ENCODE data around the gene MMP17.

MMP17 gene

DNA sequence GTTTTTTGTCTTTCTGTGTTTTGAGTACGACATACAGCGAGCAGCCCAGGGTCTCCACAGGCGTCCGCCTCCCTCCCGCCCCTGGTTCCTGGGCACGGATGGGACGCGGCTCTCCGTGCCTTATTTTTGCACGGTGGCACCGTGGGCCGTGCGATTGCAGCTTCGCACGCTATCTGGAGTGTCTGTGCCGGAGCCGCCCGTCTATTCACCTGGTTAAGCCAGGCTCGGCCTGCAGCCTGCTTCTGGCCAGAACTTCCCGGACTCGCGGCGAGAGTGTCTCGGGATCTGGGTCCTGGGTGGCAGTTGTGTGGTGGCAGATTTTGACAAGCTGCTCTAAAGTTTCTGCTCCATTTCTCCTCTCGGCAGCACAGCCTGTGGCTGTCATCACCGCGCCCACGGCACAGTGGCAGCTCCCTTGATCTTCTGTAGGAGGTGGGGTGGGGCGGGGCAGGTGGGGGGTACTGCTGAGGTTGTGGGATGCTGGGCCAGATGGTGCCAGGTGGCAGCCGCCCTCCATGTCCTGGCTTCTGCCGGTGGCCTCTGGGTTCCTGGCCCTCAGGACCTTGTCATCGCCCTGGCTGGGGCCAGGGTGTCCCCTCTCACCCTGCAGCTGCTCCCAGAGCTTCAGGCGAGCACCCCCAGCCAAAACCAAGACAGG, 2.9 kb downstream of the MMP17 start:
- H3K9me3 ChIP-seq (ENCODE audit: control insufficient read depth in 2 of 2, low read length in 2 of 2): no peaks in the 10 kb centered on the region
- no peaks in the 10 kb centered on the region for H3K36me3 ChIP-seq (ENCODE audit: control insufficient read depth in 2 of 2, insufficient read depth in 2 of 2, low read length in 2 of 2)
- H3K4me3 ChIP-seq (ENCODE audit: low read length in 2 of 2): peak overlapping the region; percentile 53 to 71
- peaks cover 46% of the 10 kb centered on the region for H3K4me1 ChIP-seq (ENCODE audit: control insufficient read depth, insufficient read depth, low read length)
- peaks cover 35 to 77% of the 10 kb centered on the region in 2 donors for H3K27me3 ChIP-seq (ENCODE audit: control insufficient read depth in 1 of 2, insufficient read depth in 2 of 2, low read length in 2 of 2)
- H3K9ac ChIP-seq (ENCODE audit: low read length in 2 of 2): no peak overlapping the region
- H3K27ac ChIP-seq (ENCODE audit: low read length): no peak overlapping the region

DNA sequence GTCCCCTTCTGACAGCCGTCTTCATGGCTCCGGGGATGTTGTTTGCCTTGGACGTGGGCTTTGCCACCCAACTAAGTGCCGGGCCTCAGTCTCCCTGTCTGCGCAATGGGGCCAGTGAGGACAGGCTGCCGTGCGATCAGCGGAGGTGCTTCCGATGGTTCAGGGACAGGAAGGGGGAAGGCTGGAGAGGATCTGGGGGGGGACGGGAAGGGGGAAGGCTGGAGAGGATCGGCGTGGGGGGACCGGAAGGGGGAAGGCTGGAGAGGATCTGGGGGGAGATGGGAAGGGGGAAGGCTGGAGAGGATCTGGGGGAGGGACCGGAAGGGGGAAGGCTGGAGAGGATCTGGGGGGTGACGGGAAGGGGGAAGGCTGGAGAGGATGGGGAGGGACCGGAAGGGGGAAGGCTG, 3.4 kb downstream of the MMP17 start:
- H3K36me3 ChIP-seq (ENCODE audit: control insufficient read depth in 2 of 2, insufficient read depth in 2 of 2, low read length in 2 of 2): no peaks in the 10 kb centered on the region
- peak overlapping the region in 1 of 2 donors; percentile 71 for H3K4me3 ChIP-seq (ENCODE audit: low read length in 2 of 2)
- H3K9me3 ChIP-seq (ENCODE audit: control insufficient read depth in 2 of 2, low read length in 2 of 2): no peaks in the 10 kb centered on the region
- H3K9ac ChIP-seq (ENCODE audit: low read length in 2 of 2): no peak overlapping the region
- H3K4me1 ChIP-seq (ENCODE audit: control insufficient read depth, insufficient read depth, low read length): peaks cover 46% of the 10 kb centered on the region
- peaks cover 31 to 71% of the 10 kb centered on the region in 2 donors for H3K27me3 ChIP-seq (ENCODE audit: control insufficient read depth in 1 of 2, insufficient read depth in 2 of 2, low read length in 2 of 2)
- H3K27ac ChIP-seq (ENCODE audit: low read length): no peak overlapping the region

DNA sequence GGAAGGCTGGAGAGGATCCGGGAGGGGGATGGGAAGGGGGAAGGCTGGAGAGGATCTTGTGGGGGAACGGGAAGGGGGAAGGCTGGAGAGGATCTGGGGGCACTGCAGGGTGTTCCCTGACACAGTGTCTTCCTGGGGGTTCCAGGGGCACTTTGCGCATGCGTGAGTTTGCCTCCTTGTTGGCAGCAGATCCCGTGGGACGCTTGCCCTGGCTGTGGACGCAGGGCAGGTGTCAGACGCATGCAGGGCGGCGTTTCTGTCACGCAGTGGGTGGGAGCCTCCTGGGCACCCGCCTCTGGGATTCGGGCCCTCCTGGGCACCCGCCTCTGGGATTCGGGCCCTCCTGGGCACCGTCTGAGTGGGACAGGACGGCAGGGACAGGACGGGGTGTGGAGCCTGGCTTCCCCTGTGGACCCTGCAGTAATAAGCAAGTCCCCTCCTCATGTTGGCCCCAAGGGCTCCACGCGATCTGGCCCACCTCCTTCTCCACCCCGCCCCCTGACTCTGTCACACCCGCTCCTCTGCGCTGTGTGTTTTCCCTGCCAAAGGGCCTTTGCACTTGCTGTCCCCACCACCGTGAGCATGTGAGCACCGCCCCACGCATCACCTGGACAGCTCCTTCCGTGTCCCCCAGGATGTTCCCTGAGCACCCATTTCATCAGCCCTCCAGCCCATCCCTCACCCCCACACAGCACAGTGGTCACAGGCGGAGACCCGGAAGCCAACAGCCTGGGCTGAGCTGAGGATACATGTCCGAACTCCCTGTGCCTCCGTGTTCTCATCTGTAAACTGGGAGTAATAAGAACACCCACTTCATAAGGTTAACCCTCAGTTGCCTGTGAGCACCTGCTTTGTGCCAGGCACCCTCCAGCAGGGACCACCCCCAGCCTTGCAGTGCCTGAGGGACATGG, 4.4 kb downstream of the MMP17 start:
- peak overlapping the region; percentile 18 for H3K27ac ChIP-seq (ENCODE audit: low read length)
- H3K27me3 ChIP-seq (ENCODE audit: control insufficient read depth in 1 of 2, insufficient read depth in 2 of 2, low read length in 2 of 2): peaks cover 30 to 73% of the 10 kb centered on the region in 2 donors
- H3K9me3 ChIP-seq (ENCODE audit: control insufficient read depth in 2 of 2, low read length in 2 of 2): no peaks in the 10 kb centered on the region
- no peaks in the 10 kb centered on the region for H3K36me3 ChIP-seq (ENCODE audit: control insufficient read depth in 2 of 2, insufficient read depth in 2 of 2, low read length in 2 of 2)
- H3K4me1 ChIP-seq (ENCODE audit: control insufficient read depth, insufficient read depth, low read length): peaks cover 42% of the 10 kb centered on the region
- H3K9ac ChIP-seq (ENCODE audit: low read length in 2 of 2): peak overlapping the region in 1 of 2 donors; percentile 5
- peak overlapping the region in 1 of 2 donors; percentile 60 for H3K4me3 ChIP-seq (ENCODE audit: low read length in 2 of 2)

DNA sequence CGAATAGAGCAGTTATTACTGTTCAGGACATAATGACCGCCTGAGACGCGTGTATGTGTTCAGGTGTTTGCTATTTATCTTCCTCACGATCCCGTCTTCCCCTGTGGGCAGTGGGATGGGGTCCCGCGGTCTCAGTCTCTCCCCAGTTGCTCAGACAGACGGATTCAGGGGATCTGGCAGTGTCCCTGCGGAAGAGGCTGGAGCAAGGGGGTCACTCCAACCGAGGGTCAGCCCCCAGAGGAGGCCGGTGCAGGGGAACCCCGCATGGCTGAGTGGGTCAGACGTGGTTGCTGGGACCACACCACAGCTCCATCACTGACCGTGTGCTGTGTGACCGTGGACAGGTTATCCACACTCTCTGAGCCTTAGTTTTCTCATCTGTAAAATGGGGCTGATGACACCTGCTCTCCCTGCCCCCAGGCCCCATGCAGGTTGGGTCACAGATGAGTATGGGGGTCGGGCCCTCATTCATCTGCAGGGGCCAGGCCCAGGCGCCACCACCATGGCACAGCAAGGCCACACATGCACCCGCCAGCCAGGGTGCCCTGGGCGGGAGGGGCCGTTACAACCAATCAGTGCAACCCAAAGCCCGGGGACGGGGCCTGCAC, 5.2 kb downstream of the MMP17 start:
- no peak overlapping the region for H3K9ac ChIP-seq (ENCODE audit: low read length in 2 of 2)
- H3K27ac ChIP-seq (ENCODE audit: low read length): no peak overlapping the region
- H3K9me3 ChIP-seq (ENCODE audit: control insufficient read depth in 2 of 2, low read length in 2 of 2): no peaks in the 10 kb centered on the region
- H3K4me1 ChIP-seq (ENCODE audit: control insufficient read depth, insufficient read depth, low read length): peaks cover 39% of the 10 kb centered on the region
- no peaks in the 10 kb centered on the region for H3K36me3 ChIP-seq (ENCODE audit: control insufficient read depth in 2 of 2, insufficient read depth in 2 of 2, low read length in 2 of 2)
- no peak overlapping the region for H3K4me3 ChIP-seq (ENCODE audit: low read length in 2 of 2)
- peaks cover 30 to 71% of the 10 kb centered on the region in 2 donors for H3K27me3 ChIP-seq (ENCODE audit: control insufficient read depth in 1 of 2, insufficient read depth in 2 of 2, low read length in 2 of 2)

DNA sequence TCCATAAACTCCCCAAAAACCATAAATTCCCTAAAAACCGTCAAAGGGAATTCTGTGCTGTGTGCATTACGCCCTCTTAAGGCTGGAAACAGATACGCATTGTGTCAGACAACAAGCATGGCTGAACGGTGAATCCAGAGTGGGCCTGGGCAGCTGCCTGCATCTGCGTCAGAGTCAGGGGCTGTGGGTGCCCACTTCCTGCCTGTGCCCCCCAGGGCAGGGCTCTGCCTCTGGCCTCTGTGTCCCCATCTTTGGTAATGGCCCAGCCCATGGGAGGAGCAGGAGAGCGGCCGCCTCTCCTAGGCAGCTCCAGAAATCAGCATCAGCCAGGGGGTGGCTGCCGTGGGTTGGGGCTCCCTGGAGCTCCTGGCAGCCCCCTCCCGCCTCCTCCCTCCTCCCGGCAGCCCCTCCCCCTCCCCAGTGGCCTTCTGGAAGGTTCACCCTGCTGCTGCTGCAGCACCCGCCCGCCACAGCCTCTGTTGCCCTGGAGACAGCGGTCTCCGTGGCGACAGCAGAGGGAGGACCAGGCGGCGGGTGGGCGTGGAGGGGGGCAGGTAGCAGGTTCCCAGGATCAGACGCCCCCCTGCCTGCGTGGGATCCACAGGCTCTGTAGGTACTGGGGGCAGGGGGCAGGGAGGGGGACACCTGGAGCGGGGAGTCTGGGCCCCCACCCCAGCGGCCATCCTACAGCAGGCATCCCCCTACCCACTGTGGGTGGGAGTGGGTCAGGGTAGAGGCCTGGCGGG, 5.9 kb downstream of the MMP17 start:
- Histone ChIP-seq H3K36me3 (ENCODE audit: control insufficient read depth in 2 of 2, insufficient read depth in 2 of 2, low read length in 2 of 2) (no peaks in the 10 kb centered on the region), H3K9ac (ENCODE audit: low read length in 2 of 2) (no peak overlapping the region), H3K9me3 (ENCODE audit: control insufficient read depth in 2 of 2, low read length in 2 of 2) (no peaks in the 10 kb centered on the region), H3K27me3 (ENCODE audit: control insufficient read depth in 1 of 2, insufficient read depth in 2 of 2, low read length in 2 of 2) (peaks cover 28 to 65% of the 10 kb centered on the region in 2 donors), H3K4me1 (ENCODE audit: control insufficient read depth, insufficient read depth, low read length) (peaks cover 32% of the 10 kb centered on the region), H3K27ac (ENCODE audit: low read length) (no peak overlapping the region), H3K4me3 (ENCODE audit: low read length in 2 of 2) (no peak overlapping the region)

DNA sequence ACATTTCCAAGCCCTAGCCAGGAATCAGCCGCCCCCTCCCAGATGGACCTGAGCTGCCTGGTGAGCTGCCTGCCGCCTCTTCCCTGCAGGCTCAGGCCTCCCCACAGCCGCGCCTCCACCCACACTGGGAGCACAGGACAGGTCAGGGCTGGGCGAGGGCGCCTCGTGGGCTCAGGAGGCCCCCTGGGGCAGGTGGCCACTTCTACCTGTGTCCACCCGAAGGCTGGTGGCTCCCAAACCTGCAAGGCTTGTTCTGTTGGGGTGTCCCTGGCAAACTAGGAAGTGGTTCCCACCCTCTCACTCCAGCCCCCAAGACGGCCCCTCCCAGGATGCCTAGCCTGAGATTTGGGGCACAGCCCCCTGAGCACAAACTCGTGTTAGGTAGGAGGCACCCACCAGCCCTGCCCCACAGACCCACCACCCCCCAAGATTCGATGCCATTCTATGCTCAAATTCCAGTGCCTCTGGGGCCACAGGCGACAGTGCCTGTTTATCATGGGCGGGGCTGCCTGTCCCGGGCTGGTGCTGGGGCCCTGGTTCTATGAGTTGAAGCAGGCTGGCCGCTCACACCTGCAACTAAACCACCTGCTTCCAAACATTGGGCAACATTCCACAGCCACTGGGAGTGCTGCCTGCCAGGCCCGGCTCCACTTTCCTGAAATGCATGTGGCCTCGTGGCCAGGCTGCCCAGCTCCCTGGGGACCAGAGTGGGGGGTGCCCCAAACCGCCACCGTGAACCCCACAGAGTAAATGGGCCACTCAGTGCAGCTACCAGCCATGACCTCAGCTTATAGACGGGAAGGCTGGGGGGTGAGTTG, 6.8 kb downstream of the MMP17 start:
- Histone ChIP-seq H3K36me3 (ENCODE audit: control insufficient read depth in 2 of 2, insufficient read depth in 2 of 2, low read length in 2 of 2) (no peaks in the 10 kb centered on the region), H3K9me3 (ENCODE audit: control insufficient read depth in 2 of 2, low read length in 2 of 2) (no peaks in the 10 kb centered on the region), H3K9ac (ENCODE audit: low read length in 2 of 2) (no peak overlapping the region), H3K4me1 (ENCODE audit: control insufficient read depth, insufficient read depth, low read length) (peaks cover 24% of the 10 kb centered on the region), H3K4me3 (ENCODE audit: low read length in 2 of 2) (no peak overlapping the region), H3K27ac (ENCODE audit: low read length) (no peak overlapping the region), H3K27me3 (ENCODE audit: control insufficient read depth in 1 of 2, insufficient read depth in 2 of 2, low read length in 2 of 2) (peaks cover 25 to 56% of the 10 kb centered on the region in 2 donors)

DNA sequence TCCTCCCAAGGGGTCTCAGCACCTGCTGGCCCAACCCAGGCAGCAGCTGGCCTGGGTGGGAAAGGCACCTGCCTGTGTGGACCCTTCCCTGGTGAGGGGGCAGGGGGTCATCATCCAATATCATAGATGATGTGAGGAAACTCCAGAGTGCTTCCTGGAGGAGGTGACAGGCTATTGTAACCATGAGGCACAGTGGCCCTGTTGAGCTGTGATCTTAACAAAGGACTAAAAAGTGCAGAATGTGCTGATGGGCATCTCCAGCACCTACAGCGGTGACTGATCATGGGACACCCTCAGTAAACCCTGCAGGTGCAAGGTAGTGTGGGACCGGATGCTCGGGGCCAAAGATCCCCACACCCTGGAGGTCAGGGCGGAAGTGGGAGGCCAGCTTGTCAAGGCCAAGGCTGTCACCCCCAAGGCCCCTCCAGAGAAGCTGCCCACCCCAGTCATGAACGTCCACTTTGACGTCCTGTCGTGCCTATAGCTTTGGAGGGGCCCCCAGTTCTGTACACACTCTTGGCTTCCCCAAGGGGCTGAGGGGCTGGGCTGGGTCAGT, 7.5 kb downstream of the MMP17 start:
- H3K36me3 ChIP-seq (ENCODE audit: control insufficient read depth in 2 of 2, insufficient read depth in 2 of 2, low read length in 2 of 2): no peaks in the 10 kb centered on the region
- H3K4me3 ChIP-seq (ENCODE audit: low read length in 2 of 2): no peak overlapping the region
- H3K27ac ChIP-seq (ENCODE audit: low read length): no peak overlapping the region
- no peak overlapping the region for H3K9ac ChIP-seq (ENCODE audit: low read length in 2 of 2)
- no peaks in the 10 kb centered on the region for H3K9me3 ChIP-seq (ENCODE audit: control insufficient read depth in 2 of 2, low read length in 2 of 2)
- H3K27me3 ChIP-seq (ENCODE audit: control insufficient read depth in 1 of 2, insufficient read depth in 2 of 2, low read length in 2 of 2): peaks cover 25 to 49% of the 10 kb centered on the region in 2 donors
- H3K4me1 ChIP-seq (ENCODE audit: control insufficient read depth, insufficient read depth, low read length): peaks cover 17% of the 10 kb centered on the region

DNA sequence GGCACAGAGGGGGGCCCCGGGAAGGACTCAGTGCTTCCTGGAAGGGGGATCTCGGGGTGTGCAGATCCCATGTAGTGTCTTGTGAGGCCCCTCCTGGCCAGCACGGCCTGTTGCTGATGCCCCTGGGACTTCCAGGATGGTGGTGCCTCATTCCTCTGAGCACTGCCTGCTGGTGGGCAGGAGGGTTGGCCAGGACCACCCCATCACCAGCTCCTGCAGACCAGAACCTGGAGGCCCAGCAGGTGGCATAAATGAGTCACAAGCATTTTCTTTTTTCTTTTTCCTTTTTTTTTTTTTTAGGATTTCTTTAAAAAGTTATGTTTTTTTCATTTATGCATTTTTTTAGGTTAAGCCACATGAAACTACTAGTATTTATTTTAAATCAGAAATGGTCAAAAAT, 8.0 kb downstream of the MMP17 start:
- peaks cover 21 to 45% of the 10 kb centered on the region in 2 donors for H3K27me3 ChIP-seq (ENCODE audit: control insufficient read depth in 1 of 2, insufficient read depth in 2 of 2, low read length in 2 of 2)
- no peak overlapping the region for H3K4me3 ChIP-seq (ENCODE audit: low read length in 2 of 2)
- H3K36me3 ChIP-seq (ENCODE audit: control insufficient read depth in 2 of 2, insufficient read depth in 2 of 2, low read length in 2 of 2): no peaks in the 10 kb centered on the region
- H3K27ac ChIP-seq (ENCODE audit: low read length): no peak overlapping the region
- H3K9ac ChIP-seq (ENCODE audit: low read length in 2 of 2): no peak overlapping the region
- H3K4me1 ChIP-seq (ENCODE audit: control insufficient read depth, insufficient read depth, low read length): peaks cover 12% of the 10 kb centered on the region
- no peaks in the 10 kb centered on the region for H3K9me3 ChIP-seq (ENCODE audit: control insufficient read depth in 2 of 2, low read length in 2 of 2)

DNA sequence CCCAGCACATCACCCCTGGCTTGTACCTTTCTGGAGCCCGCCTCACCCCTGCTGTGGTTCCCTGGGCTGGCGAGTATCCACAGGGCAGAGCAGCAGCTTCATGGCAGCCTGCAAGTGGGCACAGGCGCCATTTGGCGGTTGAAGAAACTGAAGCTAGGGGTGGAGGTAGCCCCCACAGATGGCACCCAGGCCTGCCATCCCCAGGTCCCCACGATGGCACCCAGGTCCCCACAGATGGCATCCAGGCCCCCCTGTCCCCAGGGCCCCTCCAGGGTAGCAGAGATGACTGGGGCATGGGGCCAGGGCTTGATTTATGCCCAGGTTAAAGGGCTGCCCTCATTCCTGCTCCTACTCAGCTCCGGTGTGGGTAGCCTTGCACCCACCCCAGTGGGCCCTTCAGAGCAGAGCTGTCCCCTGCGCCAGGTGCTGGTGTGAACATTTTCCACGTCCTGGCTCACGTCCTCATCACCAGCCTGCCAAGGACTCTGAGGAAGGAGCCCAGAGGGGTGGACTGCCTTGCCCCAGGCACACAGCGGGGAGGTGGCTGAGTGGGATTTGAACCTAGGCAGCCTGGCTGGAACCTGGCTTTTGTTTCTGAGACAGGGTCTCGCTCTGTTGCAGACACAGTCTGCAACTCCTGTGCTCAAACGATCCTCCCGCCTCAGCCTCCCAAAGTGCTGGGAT, 8.7 kb downstream of the MMP17 start:
- no peak overlapping the region for H3K9ac ChIP-seq (ENCODE audit: low read length in 2 of 2)
- H3K9me3 ChIP-seq (ENCODE audit: control insufficient read depth in 2 of 2, low read length in 2 of 2): no peaks in the 10 kb centered on the region
- no peaks in the 10 kb centered on the region for H3K36me3 ChIP-seq (ENCODE audit: control insufficient read depth in 2 of 2, insufficient read depth in 2 of 2, low read length in 2 of 2)
- H3K27ac ChIP-seq (ENCODE audit: low read length): no peak overlapping the region
- peaks cover 9% of the 10 kb centered on the region for H3K4me1 ChIP-seq (ENCODE audit: control insufficient read depth, insufficient read depth, low read length)
- no peak overlapping the region for H3K4me3 ChIP-seq (ENCODE audit: low read length in 2 of 2)
- H3K27me3 ChIP-seq (ENCODE audit: control insufficient read depth in 1 of 2, insufficient read depth in 2 of 2, low read length in 2 of 2): peaks cover 21 to 41% of the 10 kb centered on the region in 2 donors

Data from stomach smooth muscle (tissue), 2 donors.